HG03558 (cell line): ENCODE data around the gene DENND2A.
"Not testable (repeated sequence)": the region's sequence is repeated elsewhere in the genome, so short reads cannot be mapped to it uniquely, and the experiment has no call there.

Experiments
- ATAC-seq: cut with Tn5 transposase; IDR thresholded peaks from one replicate; pipeline ENCODE4 v1.9.1; 2021; ENCODE audit warnings: moderate number of reproducible peaks; ENCODE audit not compliant: unreplicated experiment; ENCODE audit errors: extremely low read depth

The DENND2A gene

DNA sequence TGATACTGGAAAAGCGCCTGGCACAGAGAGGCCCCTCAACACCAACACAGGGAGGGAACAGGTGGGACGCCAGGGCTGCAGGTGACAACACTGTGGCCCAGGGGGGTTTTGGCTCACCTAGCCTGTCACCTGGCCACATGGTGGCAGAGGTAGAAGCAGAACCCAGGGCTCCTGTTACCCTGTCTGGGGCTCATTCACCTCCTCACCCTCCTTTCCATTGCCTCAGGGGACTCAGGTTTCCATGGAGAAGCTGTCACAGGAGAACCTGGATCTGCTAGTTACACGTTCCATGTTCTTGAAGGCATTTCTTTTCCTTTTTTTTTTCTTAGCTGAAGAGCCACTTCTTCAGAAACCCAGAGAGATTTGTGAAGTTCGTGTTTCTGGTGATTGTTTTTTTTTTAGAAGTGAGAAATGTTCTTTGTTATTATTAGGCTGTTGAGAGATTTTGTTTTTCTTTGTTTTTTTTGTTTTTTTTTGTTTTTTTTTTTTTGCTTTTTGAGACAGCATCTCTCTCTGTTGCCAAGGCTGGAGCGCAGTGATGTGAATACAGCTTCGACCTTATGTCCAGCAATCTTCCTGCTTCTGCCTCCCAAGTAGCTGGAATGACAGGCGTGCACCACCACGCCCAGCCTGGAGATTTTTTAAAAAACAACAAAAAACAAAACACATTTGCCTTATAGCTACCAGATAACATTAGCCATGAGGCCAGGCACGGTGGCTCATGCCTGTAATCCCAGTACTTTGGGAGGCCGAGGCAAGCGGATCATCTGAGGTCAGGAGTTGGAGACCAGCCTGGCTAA, 16.0 kb downstream of the DENND2A start:
- no peak for ATAC-seq

DNA sequence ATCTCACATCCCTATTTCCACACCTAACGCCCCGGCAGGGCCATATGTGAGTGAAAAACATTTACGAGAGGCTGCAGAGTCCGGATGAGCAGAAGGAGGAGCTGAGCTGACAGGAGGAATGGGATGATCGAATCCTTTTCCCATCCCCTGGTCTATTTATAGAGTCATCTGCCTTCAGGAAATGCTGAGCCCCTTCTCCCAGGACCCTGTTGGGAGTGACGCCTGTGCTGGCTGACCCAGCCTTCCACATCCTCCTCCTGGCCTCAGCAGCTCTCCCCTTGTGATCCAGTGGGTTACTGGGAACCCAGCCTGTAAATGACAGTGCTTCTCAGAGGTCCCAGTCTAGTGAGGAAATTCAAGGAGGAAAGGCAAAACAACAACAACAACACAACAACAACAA, 16.6 kb downstream of the DENND2A start:
- ATAC-seq = no peak

DNA sequence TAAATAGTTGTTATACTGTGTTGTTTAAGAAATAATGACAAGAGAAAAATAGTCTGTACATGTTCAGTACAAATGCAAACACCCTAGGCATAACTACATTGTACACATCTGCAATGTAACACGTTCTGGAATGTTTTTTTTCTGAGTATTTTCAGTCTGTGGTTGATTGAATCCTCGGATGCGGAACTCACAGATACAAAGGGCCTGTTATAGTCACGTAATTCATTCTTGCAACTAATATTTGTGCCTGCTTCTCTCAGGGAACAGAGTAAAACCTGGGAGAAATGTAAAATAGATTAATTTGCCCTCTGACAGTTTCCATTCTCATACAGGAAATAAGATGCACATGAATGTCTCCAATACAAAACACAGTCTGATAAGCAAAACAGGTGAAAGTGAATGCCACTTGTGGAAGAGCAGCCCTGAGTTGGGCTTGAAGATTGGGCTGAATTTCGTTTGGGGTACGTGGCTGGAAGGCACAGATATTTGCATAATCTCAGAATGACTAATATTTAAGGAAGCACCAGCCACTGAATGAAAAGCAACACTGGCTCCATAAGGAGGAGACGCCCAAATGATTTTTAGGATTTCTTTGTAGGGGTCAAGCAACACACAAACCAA, 19.1 kb downstream of the DENND2A start:
- ATAC-seq = no peak

DNA sequence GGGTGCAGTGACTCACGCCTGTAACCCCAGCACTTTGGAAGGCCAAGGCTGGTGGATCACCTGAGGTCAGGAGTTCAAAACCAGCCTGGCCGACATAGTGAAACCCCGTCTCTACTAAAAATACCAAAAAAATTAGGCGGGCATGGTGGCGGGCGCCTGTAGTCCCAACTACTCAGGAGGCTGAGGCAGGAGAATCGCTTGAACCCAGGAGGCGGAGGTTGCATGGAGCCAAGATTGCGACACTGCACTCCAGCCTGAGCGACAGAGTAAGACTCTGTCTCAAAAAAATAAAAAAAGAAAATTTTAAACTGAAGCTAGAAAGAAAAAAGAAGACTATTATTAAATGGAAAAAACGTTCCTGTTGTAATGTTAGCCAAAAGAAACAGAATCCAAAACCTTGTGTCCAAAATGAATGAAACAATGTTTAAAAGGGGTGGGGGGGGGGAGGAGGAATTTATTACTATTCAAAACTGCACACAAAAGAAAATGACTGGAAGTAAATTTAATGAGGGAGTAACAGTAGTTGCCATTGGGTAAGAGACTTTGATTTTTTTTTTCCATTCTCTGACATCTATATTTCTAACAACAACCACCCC, 20.6 kb downstream of the DENND2A start:
- ATAC-seq = not testable (repeated sequence)

DNA sequence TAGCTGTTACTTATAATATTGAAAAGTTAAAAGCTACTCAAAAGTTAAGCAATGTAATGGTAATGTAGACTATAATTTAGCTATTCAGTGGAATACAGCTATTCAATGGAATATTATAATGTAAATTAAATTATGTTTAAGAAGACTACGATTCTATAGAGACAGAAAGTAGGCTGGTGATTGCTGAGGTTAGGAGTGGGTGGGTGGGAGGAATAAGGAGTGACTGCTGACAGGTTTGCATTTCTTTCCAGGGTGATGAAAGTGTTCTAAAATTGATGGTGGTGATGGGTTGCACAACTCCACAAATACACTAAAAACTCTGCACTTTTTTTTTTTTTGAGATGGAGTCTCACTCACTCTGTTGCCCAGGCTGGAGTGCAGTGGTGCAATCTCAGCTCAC, 21.4 kb downstream of the DENND2A start:
- no peak for ATAC-seq

DNA sequence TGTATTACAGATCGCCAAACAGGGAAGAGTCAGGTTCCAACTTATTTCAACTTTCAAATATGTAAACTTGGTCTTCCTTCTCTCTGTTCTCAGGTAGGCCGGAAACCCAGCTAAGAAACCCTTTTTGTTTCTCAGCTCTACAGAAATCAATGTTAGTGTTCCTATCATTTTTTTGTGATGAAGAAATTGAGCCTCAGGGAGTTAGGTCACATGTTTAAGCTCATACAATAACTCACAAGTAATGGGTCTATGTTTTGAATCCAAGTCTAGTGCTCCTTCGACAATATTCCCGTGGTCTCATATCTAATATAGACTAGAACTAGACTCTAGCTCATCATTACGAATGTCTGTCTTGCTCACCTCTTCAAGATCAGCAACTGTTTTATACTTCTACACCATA, 22.3 kb downstream of the DENND2A start:
- ATAC-seq = no peak

DNA sequence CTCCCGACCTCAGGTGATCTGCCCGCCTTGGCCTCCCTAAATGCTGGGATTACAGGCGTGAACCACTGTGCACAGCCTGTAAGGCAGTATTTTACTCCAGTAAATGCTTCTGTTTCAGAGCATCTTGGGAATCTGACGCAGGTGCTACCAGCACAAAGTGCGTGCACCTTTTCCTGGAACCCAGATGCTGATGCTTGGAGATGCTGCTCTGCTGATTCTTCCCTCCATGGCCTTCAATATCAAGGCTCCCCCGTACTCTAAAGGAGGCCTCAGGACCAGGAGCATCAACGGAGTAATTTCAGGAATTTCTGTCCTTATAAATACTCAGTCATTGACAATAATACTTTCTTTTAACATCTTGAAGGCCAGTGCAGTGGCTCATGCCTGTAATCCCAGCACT, 23.5 kb downstream of the DENND2A start:
- ATAC-seq = no peak

DNA sequence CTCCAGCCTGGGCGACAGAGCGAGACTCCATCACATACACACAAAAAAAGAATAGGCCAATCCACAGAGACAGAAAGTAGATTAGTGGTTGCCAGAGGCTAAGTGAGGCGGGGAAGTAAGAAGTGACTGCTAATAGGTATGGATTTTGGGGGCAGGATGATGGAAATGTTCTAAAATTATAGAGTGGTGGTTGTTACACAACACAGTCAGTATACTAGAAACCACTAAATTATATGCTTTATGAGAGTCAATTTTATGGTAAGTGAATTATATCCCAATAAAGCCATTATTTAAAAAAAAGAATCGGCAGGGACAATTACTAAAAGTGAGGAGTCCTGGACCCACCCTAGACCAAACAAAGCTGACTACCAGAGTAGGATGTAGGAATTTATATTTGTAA, 24.3 kb downstream of the DENND2A start:
- no peak for ATAC-seq

DNA sequence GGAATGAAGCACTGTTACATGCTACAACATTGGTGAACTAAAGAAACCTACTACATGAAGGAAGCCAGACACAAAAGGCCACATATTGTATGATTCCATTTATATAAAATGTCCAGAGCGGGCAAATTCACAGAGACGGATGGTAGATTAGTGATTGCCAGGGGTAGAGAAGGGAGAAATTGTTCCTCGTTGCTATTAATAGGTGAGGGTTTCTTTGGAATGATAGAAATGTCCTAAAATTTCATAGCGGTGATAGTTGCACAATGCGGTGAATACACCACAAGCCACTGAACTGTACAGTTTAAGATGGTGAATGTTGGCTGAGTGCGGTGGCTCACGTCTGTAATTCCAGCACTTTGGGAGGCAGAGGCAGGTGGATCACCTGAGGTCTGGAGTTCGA, 29.0 kb downstream of the DENND2A start:
- no peak for ATAC-seq

DNA sequence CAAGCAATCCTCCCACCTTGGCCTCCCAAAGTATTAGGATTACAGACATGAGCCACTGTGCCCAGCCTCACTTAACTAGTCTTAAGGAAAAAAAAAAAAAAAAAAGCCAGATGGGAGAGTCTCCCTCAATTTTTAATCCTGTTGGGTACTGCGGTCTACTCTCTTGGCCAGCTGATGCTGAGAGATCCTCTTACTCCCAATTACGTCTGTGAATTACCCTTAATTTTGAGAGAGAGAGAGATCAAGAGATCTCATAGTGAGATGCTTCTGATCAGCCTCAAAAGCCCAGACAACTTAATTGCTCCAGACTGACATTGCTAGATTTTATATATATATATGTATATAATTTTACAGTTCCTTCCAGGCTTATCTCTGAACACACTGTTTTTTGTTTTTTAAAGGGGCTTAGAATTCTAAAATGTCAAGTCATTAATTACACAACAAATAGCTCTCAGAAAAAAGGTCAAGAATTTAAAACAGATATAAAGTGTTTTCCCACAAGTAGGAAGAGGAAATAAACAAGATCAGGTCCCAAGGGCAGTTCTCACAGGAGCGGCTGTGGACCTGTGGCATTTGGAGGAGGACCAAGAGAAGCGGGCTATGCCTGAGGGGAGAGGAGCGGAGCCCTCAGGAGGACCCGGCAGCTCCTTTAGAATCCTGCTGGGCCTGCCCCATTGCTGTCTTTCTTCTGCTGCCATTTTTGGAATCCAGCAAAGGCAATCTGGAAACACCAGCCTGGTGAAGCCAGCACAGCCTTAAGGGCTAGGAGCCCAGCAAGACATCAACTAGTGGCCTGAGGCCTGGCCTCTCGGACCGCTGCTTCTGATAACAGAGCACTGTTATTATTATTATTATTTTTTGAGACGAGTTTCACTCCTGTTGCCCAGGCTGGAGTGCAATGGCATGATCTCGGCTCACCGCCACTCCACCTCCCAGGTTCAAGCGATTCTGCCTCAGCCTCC, 30.1 kb downstream of the DENND2A start:
- no peak for ATAC-seq

DNA sequence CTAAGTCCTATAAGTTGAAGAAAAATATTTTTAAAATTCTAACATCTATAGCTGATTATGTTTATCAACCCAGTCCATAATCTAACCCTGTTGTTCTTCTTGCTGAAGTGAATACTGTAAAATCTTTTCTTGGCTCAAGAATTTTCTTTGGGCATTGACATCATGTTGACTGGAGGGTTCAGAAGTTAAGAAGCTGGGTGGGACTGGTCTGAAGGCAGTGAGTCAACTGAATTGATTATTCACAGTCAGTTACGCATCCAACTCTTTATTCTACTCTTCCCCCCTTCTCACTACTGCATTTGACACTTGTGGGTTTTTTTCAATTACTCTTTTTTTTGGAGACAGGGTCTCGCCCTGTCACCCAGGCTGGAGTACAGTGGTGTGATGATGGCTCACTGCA, 31.0 kb downstream of the DENND2A start:
- no peak for ATAC-seq

DNA sequence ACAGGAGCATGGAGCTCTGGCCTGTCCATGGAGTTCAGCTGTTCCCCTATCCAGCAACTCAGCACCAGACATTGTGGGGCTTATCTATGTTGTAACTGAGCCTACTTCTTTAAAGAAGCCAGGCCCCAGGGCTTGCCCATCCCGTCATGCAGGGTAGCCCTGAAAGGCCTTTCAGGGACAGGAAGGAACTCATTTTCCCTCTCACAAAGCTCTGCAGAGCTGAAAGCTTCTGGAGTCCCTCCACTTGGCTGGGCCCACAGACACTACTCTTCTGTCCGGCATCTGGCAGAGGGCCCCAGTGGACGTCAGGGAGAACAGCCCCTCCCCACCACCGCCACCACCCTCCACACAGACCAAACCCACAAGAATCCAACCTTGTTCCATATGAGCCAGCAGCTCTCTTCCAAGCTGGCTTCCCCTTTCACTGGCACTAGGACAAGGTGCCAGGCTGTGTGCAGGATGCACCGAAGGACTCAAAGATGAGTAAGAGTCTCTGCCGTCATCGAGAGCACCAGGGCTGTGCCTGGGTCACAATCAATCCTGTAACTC, 33.1 kb downstream of the DENND2A start:
- no peak for ATAC-seq

DNA sequence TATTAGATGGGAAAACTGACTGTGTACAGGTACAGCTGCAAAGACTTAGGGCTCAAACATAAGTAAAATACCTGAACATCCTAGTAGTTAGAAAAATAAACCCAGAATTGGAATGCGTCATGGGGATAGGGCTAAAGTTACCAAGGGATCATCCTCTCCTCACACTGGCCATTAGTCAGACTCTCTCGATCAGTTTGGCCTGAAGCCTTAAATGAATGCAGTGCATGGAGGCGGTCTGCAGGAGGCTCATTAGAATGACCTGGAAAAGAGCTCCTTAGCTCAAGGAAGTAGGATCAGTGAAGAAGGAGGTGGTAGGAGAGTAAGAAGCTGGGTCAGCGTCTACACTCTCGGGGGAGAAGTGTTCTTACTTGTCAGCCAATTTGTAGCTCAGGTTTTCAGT, 35.3 kb downstream of the DENND2A start:
- ATAC-seq = no peak

DNA sequence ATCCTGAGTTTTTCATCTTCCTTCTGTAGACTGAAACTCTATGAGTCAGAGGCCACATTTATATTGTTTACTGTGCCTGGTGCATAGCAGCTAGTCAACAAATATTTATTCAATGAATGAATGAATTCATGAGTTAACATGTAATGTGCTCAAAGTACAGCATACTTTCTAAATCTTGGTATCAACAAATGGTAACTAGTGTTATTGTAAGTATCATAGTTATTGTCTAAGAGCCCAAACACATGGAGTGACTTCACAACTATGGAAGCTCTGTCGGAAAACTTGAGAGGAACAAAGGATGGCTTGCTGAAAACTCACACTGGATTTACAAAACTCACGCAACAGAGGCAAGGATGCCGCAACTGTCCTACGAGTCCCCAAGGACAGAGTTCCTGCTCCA, 35.9 kb downstream of the DENND2A start:
- no peak for ATAC-seq

DNA sequence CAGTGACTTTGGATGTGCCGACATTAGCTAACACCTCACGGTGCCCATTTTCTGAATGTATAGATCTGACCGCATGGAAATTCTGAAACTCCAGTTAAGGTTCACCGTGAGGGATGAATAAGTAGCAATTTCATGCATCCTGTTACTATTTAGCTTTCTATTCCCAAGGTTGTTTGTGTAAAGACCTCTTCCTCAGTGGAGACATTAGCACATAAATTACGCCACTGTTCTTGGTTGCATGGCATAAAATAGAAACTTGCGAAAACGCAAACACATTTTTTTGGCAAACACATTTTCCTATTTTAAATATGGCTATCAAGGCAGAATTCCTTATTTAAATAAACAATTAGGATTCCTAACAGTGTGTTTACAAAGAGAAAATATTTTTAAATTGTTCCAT, 36.5 kb downstream of the DENND2A start:
- ATAC-seq = no peak

DNA sequence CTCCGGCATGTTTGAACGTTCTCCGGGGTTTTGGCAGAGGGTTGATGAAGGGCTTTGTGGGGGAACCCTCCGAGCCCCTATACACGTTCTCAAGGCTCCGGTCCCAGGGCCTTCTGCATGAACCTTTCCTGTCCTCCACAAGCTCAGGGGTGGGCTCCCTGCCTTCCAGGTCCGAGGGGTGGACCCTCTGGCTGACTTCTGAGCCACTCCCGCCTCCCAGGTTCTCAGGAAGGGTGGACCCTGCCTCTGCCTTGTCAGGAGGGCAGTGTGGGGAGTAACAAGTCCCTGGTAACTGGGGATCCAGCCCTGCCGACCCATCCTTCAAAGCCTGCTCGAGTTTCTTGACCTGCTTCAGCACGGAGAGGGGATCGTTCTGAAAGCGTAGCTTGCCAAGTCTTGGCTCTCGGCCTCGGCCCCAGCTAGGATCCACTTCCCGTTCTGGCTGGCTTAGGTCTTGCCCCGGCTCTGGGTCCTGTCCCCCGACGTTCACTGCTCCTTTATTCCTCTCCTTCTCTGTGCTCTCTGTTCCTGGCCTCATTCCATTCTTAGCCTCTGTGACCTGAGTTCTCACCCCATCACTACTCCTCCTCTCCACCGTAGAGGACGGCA, 38.9 kb downstream of the DENND2A start:
- no peak for ATAC-seq

DNA sequence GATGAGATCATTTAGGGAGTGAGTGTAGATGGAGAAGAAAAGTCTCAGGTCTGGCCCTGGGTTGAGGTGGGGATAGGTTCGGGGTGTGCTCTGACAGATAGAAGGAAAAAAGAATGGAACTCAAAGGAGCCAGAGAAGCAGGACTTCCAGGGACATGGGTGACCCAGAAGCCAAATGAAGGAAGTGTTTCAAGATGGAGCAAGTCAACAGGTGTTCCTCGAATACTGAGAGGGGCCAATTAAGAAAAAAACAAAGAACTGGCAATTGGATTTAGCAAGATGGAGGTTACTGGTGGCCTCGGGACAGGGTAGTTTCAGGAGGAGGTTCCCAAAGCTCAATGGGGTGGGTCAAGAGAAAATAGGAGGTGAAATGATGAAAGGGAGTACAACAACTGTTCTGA, 40.3 kb downstream of the DENND2A start:
- no peak for ATAC-seq

DNA sequence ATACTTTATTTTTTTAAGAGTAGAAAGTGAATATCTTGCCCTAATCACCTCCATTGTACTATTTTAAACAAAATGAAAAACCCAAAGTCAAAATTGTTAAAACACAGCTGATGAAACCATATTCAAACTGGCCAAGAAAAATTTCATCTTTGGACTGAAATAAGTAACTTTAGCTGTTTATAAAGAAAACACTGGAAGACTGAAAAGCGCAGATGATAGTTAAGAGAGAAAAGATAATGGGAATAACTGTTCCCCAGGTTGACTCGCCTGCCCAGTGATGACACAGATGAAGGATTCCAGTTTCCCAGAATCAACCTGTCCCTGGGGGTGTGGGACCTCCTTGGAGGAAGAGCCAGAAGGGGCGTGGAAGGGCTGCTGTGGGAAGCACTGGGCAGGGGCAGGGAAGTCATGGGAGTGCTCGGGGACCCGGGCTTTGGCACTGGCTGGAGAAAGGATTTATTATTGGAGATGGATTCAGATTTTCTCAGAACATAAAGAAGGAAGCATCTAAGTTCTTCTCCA, 43.1 kb downstream of the DENND2A start:
- no peak for ATAC-seq

DNA sequence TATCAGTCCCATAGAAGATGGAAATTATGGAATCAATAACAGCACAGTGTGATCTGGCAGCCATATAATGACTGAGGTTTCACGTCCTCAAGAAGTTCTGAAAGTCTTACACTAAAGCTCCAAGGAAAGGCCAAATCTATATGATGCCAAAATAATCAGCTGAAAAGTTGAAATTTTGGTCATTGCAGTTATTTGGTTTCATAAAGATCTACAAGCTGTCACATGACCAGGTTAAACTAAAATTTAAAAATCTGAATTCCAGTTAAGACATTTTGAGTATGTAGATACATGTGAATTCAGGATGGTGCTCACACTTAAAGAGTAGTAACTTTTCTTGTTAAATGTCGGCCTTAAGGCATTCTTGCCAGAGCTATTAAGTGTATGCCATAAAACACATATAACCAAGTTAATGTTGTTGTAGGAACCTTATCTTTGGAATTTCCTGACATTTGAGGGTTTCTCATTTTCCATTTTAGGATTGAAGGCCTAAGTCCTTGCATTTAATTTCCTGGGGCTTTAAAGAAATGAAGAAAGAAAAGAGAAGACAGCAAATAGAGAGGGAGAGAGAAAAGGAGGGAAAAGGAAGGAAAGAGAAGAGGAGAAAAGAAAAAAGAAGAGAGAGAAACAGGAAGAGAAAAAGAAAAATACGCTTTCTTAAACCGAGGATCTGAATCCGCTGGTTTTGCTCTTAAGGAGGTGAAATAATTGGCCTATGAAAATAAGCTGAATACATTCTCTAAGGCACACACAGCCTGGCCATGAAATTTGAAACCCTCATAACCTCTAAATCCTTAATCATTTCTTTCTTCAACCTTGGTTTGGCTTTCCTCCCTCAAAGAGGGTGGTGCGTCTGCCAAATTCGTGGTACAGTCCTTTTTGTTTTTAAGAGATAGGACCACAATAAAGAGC, 43.8 kb downstream of the DENND2A start:
- no peak for ATAC-seq
